Activated T-helper 2 cell treated with anti-CD3 and anti-CD28 coated beads, Interferon-gamma antibody, Interleukin-2, Interleukin-4, amounts not matched to agents 10 μg/mL and 5 μg/mL and 100 μg/mL, durations not matched to agents 14 hours and 24 hours and 36 hours (primary cell): ENCODE data around the gene OIT3. TPM values are rescaled to one million over a fixed set of nuclear protein-coding genes. Genes with fewer than 3 reads are reported as not detected.
"Not testable (repeated sequence)": the region's sequence is repeated elsewhere in the genome, so short reads cannot be mapped to it uniquely, and the experiment has no call there.

Source experiments
- DNase-seq: peaks from one replicate; pipeline ENCODE4 v3.0.0; 2021; ENCODE audit warnings: low spot score
- H3K27ac Mint-ChIP-seq: one replicate; pipeline ENCODE4 v1.8.0; 2021; ENCODE audit warnings: mixed read lengths
- H3K27me3 Mint-ChIP-seq: one replicate; pipeline ENCODE4 v1.8.0; 2021; ENCODE audit warnings: low read depth, mixed read lengths
- H3K36me3 Mint-ChIP-seq: one replicate; pipeline ENCODE4 v1.8.0; 2021; ENCODE audit warnings: low read depth, mixed read lengths
- H3K4me1 Mint-ChIP-seq: one replicate; pipeline ENCODE4 v1.8.0; 2021; ENCODE audit warnings: low read depth, mixed read lengths
- H3K4me3 Mint-ChIP-seq: one replicate; pipeline ENCODE4 v1.8.0; 2021; ENCODE audit warnings: low read depth, mild to moderate bottlenecking, moderate library complexity, mixed read lengths
- H3K9me3 Mint-ChIP-seq: one replicate; pipeline ENCODE4 v1.8.0; 2021; ENCODE audit warnings: mixed read lengths
- intact Hi-C: fragments of 100-400 bp; cut with micrococcal nuclease; formaldehyde crosslinking; loops from one replicate; pipeline ENCODE4 v1.15.1; 2023
- total RNA-seq: library from RNA; stranded (reverse); gene quantifications from 2 replicates; pipeline ENCODE4 v1.2.3, GENCODE V29; 2022

OIT3 gene
- total RNA-seq, 1 donor from 2014 or later, result not detected

DNA sequence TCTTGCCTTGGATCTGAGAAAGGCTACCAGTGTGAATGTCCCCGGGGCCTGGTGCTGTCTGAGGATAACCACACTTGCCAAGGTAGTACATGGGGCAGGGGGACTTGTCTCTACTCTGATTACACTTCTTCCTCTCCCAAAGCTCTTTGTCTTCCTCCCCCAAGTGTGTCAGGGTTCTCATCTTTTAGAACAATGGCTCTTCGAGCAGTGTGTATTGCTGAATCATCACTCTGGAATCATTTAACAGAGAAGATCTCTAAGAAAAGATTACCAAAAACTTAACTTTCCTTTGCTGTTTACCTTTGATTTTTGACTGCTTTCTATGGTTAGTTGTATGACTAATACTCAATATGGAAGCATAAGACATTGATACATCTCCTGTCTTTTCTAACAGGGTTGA, 18.2 kb downstream of the OIT3 start:
- intact Hi-C loops, result no loop called here

GRCh38 chr10:72912736-72913135, 19.2 kb downstream of the OIT3 start:
- Mint-ChIP-seq H3K4me1 (no peaks in the 10 kb centered on the region), H3K36me3 (no peaks in the 10 kb centered on the region), H3K27ac (no peak overlapping the region), H3K27me3 (peaks cover 3% of the 10 kb centered on the region), H3K9me3 (no peaks in the 10 kb centered on the region), H3K4me3 (no peak overlapping the region)
- no peak for DNase-seq
- intact Hi-C loops, result no loop called here

More for the DNA sequence above, 18.2 kb downstream of the OIT3 start:
- no peak for DNase-seq
- H3K36me3 Mint-ChIP-seq, result no peaks in the 10 kb centered on the region
- H3K27me3 Mint-ChIP-seq, result peaks cover 2% of the 10 kb centered on the region
- no peak overlapping the region for H3K27ac Mint-ChIP-seq
- H3K4me3 Mint-ChIP-seq, result no peak overlapping the region
- H3K4me1 Mint-ChIP-seq, result no peaks in the 10 kb centered on the region
- no peaks in the 10 kb centered on the region for H3K9me3 Mint-ChIP-seq

- intact Hi-C loops, result no loop called here
Observed at GRCh38 chr10:72913287-72913686, 19.7 kb downstream of the OIT3 start.

DNA sequence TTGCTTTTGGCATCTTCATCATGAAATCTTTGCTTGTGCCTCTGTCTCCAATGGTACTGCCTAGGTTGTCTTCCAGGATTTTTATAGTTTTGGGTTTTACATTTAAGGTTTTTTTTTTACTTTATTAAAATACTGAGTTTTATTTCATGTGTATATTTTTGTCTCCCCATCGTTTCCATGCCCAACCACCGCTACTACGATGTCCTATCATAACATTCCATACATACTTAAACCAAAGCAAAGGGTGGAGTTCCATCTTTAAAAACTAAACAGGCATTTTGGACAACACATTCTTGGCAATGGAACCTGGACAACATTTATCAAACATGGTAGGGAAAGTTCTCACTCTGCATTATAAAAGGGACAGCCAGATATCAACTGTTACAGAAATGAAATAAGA, 23.7 kb downstream of the OIT3 start:
- H3K4me1 Mint-ChIP-seq, H3K9me3 Mint-ChIP-seq, H3K27ac Mint-ChIP-seq, DNase-seq, H3K36me3 Mint-ChIP-seq, intact Hi-C loops, H3K4me3 Mint-ChIP-seq: not testable (repeated sequence)
- peaks cover 26% of the 10 kb centered on the region for H3K27me3 Mint-ChIP-seq

More at GRCh38 chr10:72913287-72913686, 19.7 kb downstream of the OIT3 start:
- no peak for DNase-seq
- Mint-ChIP-seq H3K9me3 (no peaks in the 10 kb centered on the region), H3K4me3 (no peak overlapping the region), H3K36me3 (no peaks in the 10 kb centered on the region), H3K27ac (no peak overlapping the region), H3K27me3 (peaks cover 7% of the 10 kb centered on the region), H3K4me1 (peaks cover 3% of the 10 kb centered on the region)

DNA sequence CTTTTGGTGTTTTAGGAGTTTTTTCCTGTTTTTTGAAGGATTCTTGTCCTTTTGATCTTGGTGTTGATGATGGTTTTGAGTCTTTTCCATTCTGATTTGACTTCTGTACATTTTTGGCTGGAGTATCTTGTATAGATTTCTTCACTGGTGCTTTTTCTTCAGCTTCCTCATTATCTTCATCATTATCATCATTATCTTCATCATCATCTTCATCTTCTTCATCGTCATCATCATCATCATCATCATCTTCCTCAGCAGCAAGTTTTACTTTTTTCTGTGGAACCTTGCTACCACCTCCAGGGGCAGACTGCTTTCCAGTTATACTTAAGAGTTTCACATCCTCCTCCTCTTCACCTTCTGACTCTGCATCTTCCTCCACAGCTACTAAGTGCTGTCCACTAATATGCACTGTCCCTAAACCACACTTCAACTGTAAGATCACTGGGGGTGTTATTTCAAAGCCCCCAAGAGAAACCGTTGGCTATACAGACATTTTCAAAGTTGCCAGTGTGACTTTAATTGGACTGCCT, 24.3 kb downstream of the OIT3 start:
- H3K27ac Mint-ChIP-seq, intact Hi-C loops, H3K4me3 Mint-ChIP-seq, H3K36me3 Mint-ChIP-seq, DNase-seq, H3K4me1 Mint-ChIP-seq: not testable (repeated sequence)
- Mint-ChIP-seq H3K27me3 (peaks cover 29% of the 10 kb centered on the region), H3K9me3 (peaks cover 12% of the 10 kb centered on the region)

GRCh38 chr10:72918352-72918751, 24.8 kb downstream of the OIT3 start:
- intact Hi-C loops, result no loop called here
- Mint-ChIP-seq H3K4me1 (peaks cover 3% of the 10 kb centered on the region), H3K4me3 (no peak overlapping the region), H3K27ac (no peak overlapping the region), H3K9me3 (peaks cover 12% of the 10 kb centered on the region), H3K27me3 (peaks cover 29% of the 10 kb centered on the region), H3K36me3 (no peaks in the 10 kb centered on the region)
- DNase-seq, result no peak

- Mint-ChIP-seq H3K9me3 (peaks cover 12% of the 10 kb centered on the region), H3K27me3 (peaks cover 34% of the 10 kb centered on the region)
- H3K36me3 Mint-ChIP-seq, H3K27ac Mint-ChIP-seq, H3K4me3 Mint-ChIP-seq, DNase-seq, intact Hi-C loops, H3K4me1 Mint-ChIP-seq: not testable (repeated sequence)
Observed at GRCh38 chr10:72921147-72921683, 27.7 kb downstream of the OIT3 start.

DNA sequence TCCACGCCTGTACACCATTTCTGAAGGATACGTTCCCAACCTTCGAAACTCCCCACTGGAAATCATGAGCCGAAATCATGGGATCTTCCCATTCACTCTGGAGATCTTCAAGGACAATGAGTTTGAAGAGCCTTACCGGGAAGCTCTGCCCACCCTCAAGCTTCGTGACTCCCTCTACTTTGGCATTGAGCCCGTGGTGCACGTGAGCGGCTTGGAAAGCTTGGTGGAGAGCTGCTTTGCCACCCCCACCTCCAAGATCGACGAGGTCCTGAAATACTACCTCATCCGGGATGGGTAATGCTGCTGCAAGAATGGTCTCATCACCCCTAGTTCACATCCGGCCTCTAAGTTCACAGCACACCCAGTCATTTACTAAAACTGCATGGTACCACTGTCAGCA, 30.8 kb downstream of the OIT3 start:
- no peak overlapping the region for H3K27ac Mint-ChIP-seq
- intact Hi-C loops, result no loop called here
- H3K36me3 Mint-ChIP-seq, result no peaks in the 10 kb centered on the region
- no peak overlapping the region for H3K4me3 Mint-ChIP-seq
- no peaks in the 10 kb centered on the region for H3K4me1 Mint-ChIP-seq
- DNase-seq, result no peak
- peaks cover 26% of the 10 kb centered on the region for H3K27me3 Mint-ChIP-seq
- peaks cover 12% of the 10 kb centered on the region for H3K9me3 Mint-ChIP-seq

DNA sequence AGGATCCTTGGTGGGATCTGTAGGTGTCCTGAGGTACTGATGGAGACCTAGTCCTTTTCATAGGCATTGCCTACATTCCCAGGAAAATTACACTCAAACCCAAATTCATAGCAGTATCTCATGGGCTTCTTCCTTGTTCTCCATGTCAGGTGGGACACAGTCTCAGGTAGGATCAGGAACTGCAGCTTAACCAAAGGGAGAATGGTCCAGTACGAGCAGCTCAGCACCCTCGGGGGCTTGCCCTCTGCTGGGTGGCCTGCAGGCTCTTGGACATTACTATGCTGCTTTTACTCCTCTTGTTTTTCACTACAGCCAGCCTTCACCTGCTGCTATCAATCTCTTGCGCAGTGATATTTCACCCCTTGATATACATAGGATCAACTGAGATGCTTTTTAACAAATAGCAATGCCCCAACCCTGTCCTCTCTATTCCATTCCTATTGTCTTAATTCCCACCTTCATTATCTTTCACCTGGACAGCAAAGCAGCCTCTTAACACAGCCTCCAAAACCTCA, 32.5 kb downstream of the OIT3 start:
- H3K27ac Mint-ChIP-seq, result no peak overlapping the region
- DNase-seq, result no peak
- H3K36me3 Mint-ChIP-seq, result no peaks in the 10 kb centered on the region
- no peaks in the 10 kb centered on the region for H3K4me1 Mint-ChIP-seq
- H3K27me3 Mint-ChIP-seq, result peaks cover 13% of the 10 kb centered on the region
- H3K4me3 Mint-ChIP-seq, result no peak overlapping the region
- H3K9me3 Mint-ChIP-seq, result peaks cover 10% of the 10 kb centered on the region
- intact Hi-C loops, result no loop called here

DNA sequence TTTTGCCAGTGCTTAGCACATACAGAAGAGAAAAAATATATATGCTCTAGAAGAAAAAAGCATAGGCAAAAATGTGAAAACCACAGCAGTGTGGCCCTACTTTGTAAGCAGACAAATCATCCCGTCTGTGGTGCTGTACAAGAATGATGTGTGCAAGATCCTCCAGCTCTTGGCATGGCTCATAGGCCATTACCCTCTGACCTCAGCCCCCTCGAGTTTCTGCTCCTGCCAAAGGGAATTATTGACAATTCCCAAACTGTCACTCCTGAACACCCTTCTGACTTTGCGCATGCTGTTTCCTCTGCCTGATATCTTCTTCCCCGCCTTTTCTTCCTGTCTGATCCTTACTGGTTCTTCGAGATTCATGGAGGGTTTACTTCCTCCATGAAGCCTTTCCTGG, 33.9 kb downstream of the OIT3 start:
- H3K4me3 Mint-ChIP-seq, result no peak overlapping the region
- intact Hi-C loops, result no loop called here
- no peaks in the 10 kb centered on the region for H3K4me1 Mint-ChIP-seq

DNA sequence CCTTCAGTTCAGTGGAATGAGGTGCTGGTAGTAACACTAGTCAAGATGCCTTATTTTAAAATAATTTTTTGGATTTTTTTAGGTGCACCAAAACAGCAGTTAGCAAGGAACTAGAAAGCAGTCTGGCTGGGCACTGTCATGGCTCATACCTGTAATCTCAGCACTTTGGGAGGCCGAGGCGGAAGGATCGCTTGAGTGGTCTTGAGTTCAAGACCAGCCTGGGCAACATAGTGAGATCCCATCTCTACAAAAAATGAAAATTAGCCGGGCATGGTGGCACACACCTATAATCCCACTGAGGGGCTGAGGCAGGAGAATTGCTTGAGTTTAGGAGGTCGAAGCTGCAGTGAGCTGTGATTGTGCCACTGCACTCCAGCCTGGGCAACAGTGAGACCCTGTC, 35.3 kb downstream of the OIT3 start:
- no peak for DNase-seq
- Mint-ChIP-seq H3K9me3 (no peaks in the 10 kb centered on the region), H3K4me1 (no peaks in the 10 kb centered on the region), H3K4me3 (no peak overlapping the region), H3K27me3 (peaks cover 4% of the 10 kb centered on the region), H3K27ac (no peak overlapping the region), H3K36me3 (no peaks in the 10 kb centered on the region)
- intact Hi-C loops, result no loop called here

More for the DNA sequence above, 33.9 kb downstream of the OIT3 start:
- peaks cover 1% of the 10 kb centered on the region for H3K9me3 Mint-ChIP-seq
- H3K27me3 Mint-ChIP-seq, result peaks cover 5% of the 10 kb centered on the region
- no peak for DNase-seq
- no peaks in the 10 kb centered on the region for H3K36me3 Mint-ChIP-seq
- H3K27ac Mint-ChIP-seq, result no peak overlapping the region

DNA sequence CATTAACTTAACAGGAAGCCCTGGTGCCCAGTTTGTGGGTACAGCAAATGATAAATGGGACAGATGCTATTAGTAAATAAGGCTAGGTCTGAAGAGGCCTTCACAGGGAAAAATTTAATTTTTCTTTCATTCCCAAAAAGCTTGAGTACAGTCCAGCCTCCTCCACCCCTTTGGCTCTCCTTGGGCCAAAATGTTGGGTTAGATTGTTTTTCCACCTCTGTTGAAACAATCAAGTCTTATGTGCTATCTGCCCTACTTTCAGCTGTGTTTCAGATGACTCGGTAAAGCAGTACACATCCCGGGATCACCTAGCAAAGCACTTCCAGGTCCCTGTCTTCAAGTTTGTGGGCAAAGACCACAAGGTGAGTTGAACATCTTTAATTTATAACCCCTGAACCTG, 36.7 kb downstream of the OIT3 start:
- Mint-ChIP-seq H3K4me1 (no peaks in the 10 kb centered on the region), H3K9me3 (no peaks in the 10 kb centered on the region), H3K27me3 (peaks cover under 1% of the 10 kb centered on the region), H3K36me3 (no peaks in the 10 kb centered on the region), H3K27ac (no peak overlapping the region), H3K4me3 (no peak overlapping the region)
- DNase-seq, result no peak
- intact Hi-C loops, result no loop called here

GRCh38 chr10:72932259-72933015, 38.9 kb downstream of the OIT3 start:
- no peaks in the 10 kb centered on the region for H3K4me1 Mint-ChIP-seq
- intact Hi-C loops, result no loop called here
- H3K36me3 Mint-ChIP-seq, result no peaks in the 10 kb centered on the region
- H3K4me3 Mint-ChIP-seq, result no peak overlapping the region
- no peak overlapping the region for H3K27ac Mint-ChIP-seq
- H3K27me3 Mint-ChIP-seq, result no peaks in the 10 kb centered on the region
- DNase-seq, result no peak
- H3K9me3 Mint-ChIP-seq, result no peaks in the 10 kb centered on the region
